IPS DF 6.9 (cell line): ENCODE results near the gene MIA2.

Source experiments
- DNase-seq: peaks from one replicate; pipeline ENCODE4 v3.0.0-alpha.2; 2013; ENCODE audit warnings: low read depth, low spot score
- H3K27ac ChIP-seq: one replicate; pipeline ENCODE4 v1.5.1; 2013; ENCODE audit warnings: low read length, control low read depth
- H3K27me3 ChIP-seq: 2 replicates; pipeline ENCODE4 v1.6.1; 2013; ENCODE audit warnings: mild to moderate bottlenecking, low read length; ENCODE audit not compliant: control insufficient read depth, insufficient read depth
- H3K36me3 ChIP-seq: 2 replicates; pipeline ENCODE4 v1.6.1; 2013; ENCODE audit warnings: low read length; ENCODE audit not compliant: control insufficient read depth, insufficient read depth
- H3K4me1 ChIP-seq: 2 replicates; pipeline ENCODE4 v1.6.1; 2013; ENCODE audit warnings: low read length; ENCODE audit not compliant: control insufficient read depth, insufficient read depth
- H3K4me3 ChIP-seq: 2 replicates; pipeline ENCODE4 v1.5.1; 2013; ENCODE audit warnings: mild to moderate bottlenecking, low read length
- H3K9me3 ChIP-seq: 2 replicates; pipeline ENCODE4 v1.6.1; 2013; ENCODE audit warnings: low read length, inconsistent platforms; ENCODE audit not compliant: control insufficient read depth, insufficient read depth
- WGBS: extraction: QIAGEN DNeasy Blood & Tissue Kit; methylation state at CpG from one replicate; pipeline ENCODE4 v1.1.7; 2013; ENCODE audit warnings: mixed read lengths, missing lambda C conversion rate; ENCODE audit not compliant: insufficient read length, insufficient coverage; 5-methylcytosine and 5-hydroxymethylcytosine counted together

MIA2 gene

GRCh38 chr14:39435241-39435640, 201.5 kb downstream of the MIA2 start:
- H3K27ac ChIP-seq, result no peak overlapping the region
- DNase-seq, result no peak
- WGBS, result no CpG with 5 or more reads among the region's 6 CpGs
- no peaks in the 10 kb centered on the region for H3K36me3 ChIP-seq
- H3K4me1 ChIP-seq, result peaks cover 1% of the 10 kb centered on the region; the same call in 1 of the 2 replicates
- no peaks in the 10 kb centered on the region for H3K9me3 ChIP-seq
- H3K27me3 ChIP-seq, result no peaks in the 10 kb centered on the region
- no peak overlapping the region for H3K4me3 ChIP-seq
